Measurements from ENCODE around the gene TOR1AIP2. TPM values are rescaled to one million over a fixed set of nuclear protein-coding genes. Genes with fewer than 3 reads are reported as not detected.

Gene TOR1AIP2
- 41.4 and 49.4 TPM in 2 replicates for total RNA-seq

DNA sequence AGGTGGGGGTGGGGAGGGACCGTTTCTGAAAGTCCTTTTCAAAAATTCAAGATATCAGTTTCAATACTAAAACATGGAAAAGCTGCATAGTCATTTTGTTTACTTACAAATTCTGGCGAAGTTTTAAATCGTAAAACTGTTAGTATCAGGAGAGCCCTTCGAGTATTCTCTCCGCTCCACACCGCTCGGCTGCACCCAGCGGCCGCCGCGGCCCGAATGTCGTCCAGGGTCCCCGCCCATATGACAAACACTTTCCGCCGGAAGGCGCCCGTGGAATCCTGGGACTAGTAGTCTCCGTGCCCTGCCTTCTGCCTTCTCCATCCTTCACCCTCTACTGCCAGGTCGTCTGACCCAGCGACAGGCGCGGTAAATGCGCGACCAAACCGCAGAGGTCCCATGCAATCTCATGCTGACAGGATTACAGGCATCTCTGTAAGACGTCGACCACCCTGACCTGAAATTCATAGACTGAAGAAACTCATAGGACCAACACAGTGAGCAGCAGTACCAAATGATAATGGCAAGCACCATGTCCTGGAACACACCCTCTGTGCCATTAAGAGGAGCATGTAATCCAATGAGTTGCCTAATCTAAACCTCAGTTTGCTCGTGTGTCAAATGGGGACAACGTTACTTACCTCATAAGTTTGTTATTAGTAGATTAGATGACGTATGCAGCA is at the start of gene TOR1AIP2:
TOR1AIP2 (minus strand) TSS at position 218 of the 680 bp plus-strand sequence. CDS start 25,138 bp downstream, outside the sequence.
- ChIA-PET CTCF (no interaction called here), POLR2A (interaction anchor here (0.6 to 1.1 kb wide), 2 partner anchors 34 to 77 kb away, joined by 3 to 4 read pairs; partner anchors contain the start of gene CEP350)
- ATAC-seq (ENCODE audit: low read depth) (peak; percentile 58), DNase-seq (peak; percentile 79)
- Mint-ChIP-seq H3K27ac (peak within 1 kb of the TSS; percentile 89), H3K4me1 (peaks cover 59% of the 10 kb centered on the region), H3K4me3 (peak within 1 kb of the TSS; percentile 93), H3K9me3 (no peaks in the 10 kb centered on the region), H3K27me3 (no peaks in the 10 kb centered on the region), H3K36me3 (ENCODE audit: low read depth) (peaks cover 36% of the 10 kb centered on the region)
- intact Hi-C loops (cut with micrococcal nuclease): loop anchor here (1.0 kb wide), 2 partner anchors 77 to 852 kb away; partner anchors contain the start of genes CEP350 and FAM20B
- no peak for TF ChIP-seq CTCF (IDR thresholded peaks at IDR 0.05)

- Mint-ChIP-seq H3K36me3 (ENCODE audit: low read depth) (peaks cover 2% of the 10 kb centered on the region), H3K27me3 (no peaks in the 10 kb centered on the region), H3K9me3 (no peaks in the 10 kb centered on the region), H3K27ac (no peak overlapping the region), H3K4me1 (peaks cover 2% of the 10 kb centered on the region), H3K4me3 (no peak overlapping the region)
- CTCF ChIA-PET: no interaction called here
- intact Hi-C loops (cut with micrococcal nuclease): loop anchor here (5.0 kb wide), 1 partner anchor 435 kb away; no protein-coding TSS in a partner anchor
- no peak for ATAC-seq (ENCODE audit: low read depth)
- POLR2A ChIA-PET: no interaction called here
- no peak for DNase-seq
- TF ChIP-seq CTCF (IDR thresholded peaks at IDR 0.05): no peak
Observed at GRCh38 chr1:179926850-179927205, 49.2 kb upstream of the TOR1AIP2 start.

- ChIA-PET POLR2A (interaction anchor here (1.4 kb wide), 1 partner anchor 25 kb away, joined by 3 read pairs; no protein-coding TSS in a partner anchor), CTCF (no interaction called here)
- DNase-seq (no peak), ATAC-seq (ENCODE audit: low read depth) (no peak)
- no peak overlapping the region for H3K27ac Mint-ChIP-seq
- peaks cover 2% of the 10 kb centered on the region for H3K4me1 Mint-ChIP-seq
- no peaks in the 10 kb centered on the region for H3K9me3 Mint-ChIP-seq
- TF ChIP-seq CTCF (IDR thresholded peaks at IDR 0.05): no peak
- H3K4me3 Mint-ChIP-seq: no peak overlapping the region
- H3K27me3 Mint-ChIP-seq: no peaks in the 10 kb centered on the region
- intact Hi-C loops (cut with micrococcal nuclease): loop anchor here (5.0 kb wide), 1 partner anchor 436 kb away; no protein-coding TSS in a partner anchor
- H3K36me3 Mint-ChIP-seq (ENCODE audit: low read depth): peaks cover 9% of the 10 kb centered on the region
Observed at GRCh38 chr1:179925922-179926849, 48.6 kb upstream of the TOR1AIP2 start.

DNA sequence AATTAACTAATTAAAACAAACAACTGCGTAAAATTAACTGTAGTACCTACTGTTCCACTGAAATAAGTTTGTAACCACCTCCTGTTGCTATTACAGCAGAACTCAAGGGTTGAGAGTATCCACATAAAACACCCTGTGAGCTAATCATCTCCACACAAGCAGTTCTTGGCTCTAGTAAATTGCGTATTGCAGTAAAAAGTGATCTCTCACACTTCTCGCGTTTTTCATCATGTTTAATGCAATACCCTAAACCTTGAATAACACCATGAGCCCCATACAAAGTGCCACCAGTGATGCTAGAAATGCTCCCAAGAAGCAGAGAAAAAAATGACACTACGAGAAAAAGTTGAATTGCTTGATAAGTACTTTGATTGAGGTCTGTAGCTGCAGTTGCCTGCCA is 47.7 kb upstream of the TOR1AIP2 start:
- H3K36me3 Mint-ChIP-seq (ENCODE audit: low read depth): peaks cover 11% of the 10 kb centered on the region
- H3K9me3 Mint-ChIP-seq: no peaks in the 10 kb centered on the region
- H3K4me1 Mint-ChIP-seq: peaks cover 2% of the 10 kb centered on the region
- no peak overlapping the region for H3K27ac Mint-ChIP-seq
- H3K4me3 Mint-ChIP-seq: no peak overlapping the region
- H3K27me3 Mint-ChIP-seq: no peaks in the 10 kb centered on the region
- POLR2A ChIA-PET: interaction anchor here (1.4 kb wide), 1 partner anchor 26 kb away, joined by 3 read pairs; no protein-coding TSS in a partner anchor
- ATAC-seq (ENCODE audit: low read depth) (no peak), DNase-seq (no peak)
- CTCF ChIA-PET: interaction anchor here (0.6 kb wide), 1 partner anchor 641 kb away, joined by 3 read pairs; no protein-coding TSS in a partner anchor
- no peak for TF ChIP-seq CTCF (IDR thresholded peaks at IDR 0.05)
- intact Hi-C loops (cut with micrococcal nuclease): loop anchor here (5.0 kb wide), 1 partner anchor 437 kb away; no protein-coding TSS in a partner anchor
